Measurements from ENCODE around the gene GPAT2.
A peak's percentile ranks its signal among the peaks of the same experiment; 100 is the strongest.
"Not testable (repeated sequence)": the region's sequence is repeated elsewhere in the genome, so short reads cannot be mapped to it uniquely, and the experiment has no call there.

The GPAT2 gene

DNA sequence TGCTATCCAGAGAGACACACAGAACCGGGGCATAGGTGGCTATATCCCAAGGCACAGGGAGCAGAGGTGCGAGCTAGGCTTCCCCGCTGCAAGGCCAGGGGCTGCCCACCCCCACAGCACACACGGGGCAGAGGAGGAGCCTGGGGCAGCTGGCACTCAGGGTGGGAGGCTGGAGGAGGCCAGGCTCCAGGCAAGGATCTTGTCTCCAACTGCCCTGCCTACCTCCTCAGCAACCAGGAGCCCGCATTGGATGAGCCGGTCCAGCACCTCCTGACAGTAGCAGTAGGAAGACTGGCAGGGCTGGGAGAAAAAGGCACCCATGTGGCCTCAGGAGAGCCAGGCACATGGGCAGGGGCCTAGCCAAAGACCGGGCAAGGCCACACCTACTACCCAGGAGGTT, 11.0 kb downstream of the GPAT2 start:
- H3K27ac ChIP-seq (ENCODE audit: low read depth, low read length); H3K4me1 ChIP-seq (ENCODE audit: control insufficient read depth in 1 of 2, insufficient read depth in 2 of 2, low read length in 2 of 2); H3K4me3 ChIP-seq (ENCODE audit: low read depth in 1 of 2, low read length in 2 of 2); H3K9ac ChIP-seq (ENCODE audit: low read depth in 1 of 2, low read length in 2 of 2); H3K27me3 ChIP-seq (ENCODE audit: control insufficient read depth in 1 of 2, insufficient read depth in 2 of 2, low read length in 2 of 2); H3K9me3 ChIP-seq (ENCODE audit: control insufficient read depth in 1 of 2, low read length in 2 of 2); H3K36me3 ChIP-seq (ENCODE audit: control insufficient read depth in 1 of 2, insufficient read depth in 2 of 2, low read length in 2 of 2): not testable (repeated sequence)

DNA sequence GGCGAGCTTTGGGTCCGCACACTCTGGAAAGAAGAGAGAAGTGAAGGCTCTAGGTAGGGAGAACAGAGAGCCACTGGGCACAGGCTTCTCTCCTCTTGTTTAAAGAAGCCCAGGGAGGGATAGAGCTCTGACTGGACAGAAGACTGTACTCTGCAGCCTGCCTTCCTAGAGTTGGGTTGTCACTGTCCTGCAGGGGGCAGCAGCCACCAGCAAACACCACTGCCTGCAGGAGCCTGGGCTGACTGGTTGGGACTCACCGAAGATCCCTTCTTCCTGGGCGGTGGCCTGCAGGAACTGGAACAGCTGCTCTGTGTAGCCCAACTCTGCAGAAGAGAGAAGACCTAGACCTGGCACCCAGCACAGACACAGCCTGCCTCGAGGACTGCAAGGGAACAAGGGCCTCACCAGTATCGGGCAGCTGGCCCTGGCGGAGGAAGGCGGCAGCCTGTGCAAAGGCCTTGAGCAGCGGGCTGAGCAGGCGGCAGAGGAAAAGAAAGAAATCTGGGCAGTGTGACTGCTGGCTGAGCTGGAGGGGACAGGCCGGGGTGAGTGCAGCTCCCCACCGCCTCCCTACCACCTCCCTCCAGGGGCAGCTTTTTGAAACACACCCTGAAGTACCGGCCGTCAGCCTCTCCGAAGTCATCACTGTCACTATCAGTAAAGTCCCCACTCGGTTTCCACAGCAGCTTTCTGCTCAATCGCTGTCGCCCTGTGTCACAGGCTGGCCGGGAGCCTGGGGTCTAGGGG, 11.8 kb downstream of the GPAT2 start:
- not testable (repeated sequence) for H3K36me3 ChIP-seq (ENCODE audit: control insufficient read depth in 1 of 2, insufficient read depth in 2 of 2, low read length in 2 of 2); H3K27me3 ChIP-seq (ENCODE audit: control insufficient read depth in 1 of 2, insufficient read depth in 2 of 2, low read length in 2 of 2); H3K9ac ChIP-seq (ENCODE audit: low read depth in 1 of 2, low read length in 2 of 2); H3K27ac ChIP-seq (ENCODE audit: low read depth, low read length); H3K4me1 ChIP-seq (ENCODE audit: control insufficient read depth in 1 of 2, insufficient read depth in 2 of 2, low read length in 2 of 2); H3K4me3 ChIP-seq (ENCODE audit: low read depth in 1 of 2, low read length in 2 of 2); H3K9me3 ChIP-seq (ENCODE audit: control insufficient read depth in 1 of 2, low read length in 2 of 2)

- H3K9ac ChIP-seq (ENCODE audit: low read depth in 1 of 2, low read length in 2 of 2); H3K27ac ChIP-seq (ENCODE audit: low read depth, low read length); H3K9me3 ChIP-seq (ENCODE audit: control insufficient read depth in 1 of 2, low read length in 2 of 2); H3K27me3 ChIP-seq (ENCODE audit: control insufficient read depth in 1 of 2, insufficient read depth in 2 of 2, low read length in 2 of 2); H3K36me3 ChIP-seq (ENCODE audit: control insufficient read depth in 1 of 2, insufficient read depth in 2 of 2, low read length in 2 of 2); H3K4me1 ChIP-seq (ENCODE audit: control insufficient read depth in 1 of 2, insufficient read depth in 2 of 2, low read length in 2 of 2); H3K4me3 ChIP-seq (ENCODE audit: low read depth in 1 of 2, low read length in 2 of 2): not testable (repeated sequence)
Observed at GRCh38 chr2:96022126-96022525, 12.6 kb downstream of the GPAT2 start.

GRCh38 chr2:96021142-96021541, 13.6 kb downstream of the GPAT2 start:
- not testable (repeated sequence) for H3K36me3 ChIP-seq (ENCODE audit: control insufficient read depth in 1 of 2, insufficient read depth in 2 of 2, low read length in 2 of 2); H3K4me3 ChIP-seq (ENCODE audit: low read depth in 1 of 2, low read length in 2 of 2); H3K27ac ChIP-seq (ENCODE audit: low read depth, low read length)

DNA sequence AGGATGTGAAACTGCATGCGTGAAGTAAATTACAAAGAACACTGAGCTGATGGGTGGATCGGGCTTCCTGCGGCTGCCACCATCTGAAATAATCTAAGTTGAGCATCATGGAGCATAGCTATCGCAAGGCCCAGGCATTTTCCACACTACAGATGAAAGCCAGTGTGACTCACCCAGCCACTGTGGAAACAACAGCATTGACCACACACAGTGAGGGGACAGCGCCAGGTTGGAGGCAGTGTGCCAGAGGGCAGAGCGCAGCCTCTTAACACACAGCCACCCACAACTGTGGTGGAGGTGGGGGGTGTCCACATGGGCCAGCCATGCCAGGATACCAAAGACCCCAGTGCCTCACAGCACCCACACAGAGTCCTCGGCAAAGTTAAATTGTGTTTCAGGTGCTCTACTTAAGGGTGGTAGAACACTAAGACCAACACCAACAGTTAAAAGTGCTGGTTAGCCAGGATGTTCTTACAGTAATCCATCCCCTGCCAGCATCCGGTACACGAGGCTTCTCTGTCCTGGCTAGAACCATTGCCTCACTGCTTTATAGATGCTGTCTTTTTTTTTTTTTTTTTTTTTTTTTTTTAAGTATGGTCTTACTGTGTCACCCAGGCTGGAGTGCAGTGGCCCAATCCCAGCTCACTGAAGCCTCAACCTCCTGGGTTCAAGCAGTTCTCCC, 14.7 kb downstream of the GPAT2 start:
- H3K4me1 ChIP-seq (ENCODE audit: control insufficient read depth in 1 of 2, insufficient read depth in 2 of 2, low read length in 2 of 2); H3K9ac ChIP-seq (ENCODE audit: low read depth in 1 of 2, low read length in 2 of 2); H3K27ac ChIP-seq (ENCODE audit: low read depth, low read length); H3K27me3 ChIP-seq (ENCODE audit: control insufficient read depth in 1 of 2, insufficient read depth in 2 of 2, low read length in 2 of 2); H3K9me3 ChIP-seq (ENCODE audit: control insufficient read depth in 1 of 2, low read length in 2 of 2); H3K4me3 ChIP-seq (ENCODE audit: low read depth in 1 of 2, low read length in 2 of 2); H3K36me3 ChIP-seq (ENCODE audit: control insufficient read depth in 1 of 2, insufficient read depth in 2 of 2, low read length in 2 of 2): not testable (repeated sequence)

More at GRCh38 chr2:96021142-96021541, 13.6 kb downstream of the GPAT2 start:
- H3K4me1 ChIP-seq (ENCODE audit: control insufficient read depth in 1 of 2, insufficient read depth in 2 of 2, low read length in 2 of 2); H3K27me3 ChIP-seq (ENCODE audit: control insufficient read depth in 1 of 2, insufficient read depth in 2 of 2, low read length in 2 of 2); H3K9me3 ChIP-seq (ENCODE audit: control insufficient read depth in 1 of 2, low read length in 2 of 2); H3K9ac ChIP-seq (ENCODE audit: low read depth in 1 of 2, low read length in 2 of 2): not testable (repeated sequence)

DNA sequence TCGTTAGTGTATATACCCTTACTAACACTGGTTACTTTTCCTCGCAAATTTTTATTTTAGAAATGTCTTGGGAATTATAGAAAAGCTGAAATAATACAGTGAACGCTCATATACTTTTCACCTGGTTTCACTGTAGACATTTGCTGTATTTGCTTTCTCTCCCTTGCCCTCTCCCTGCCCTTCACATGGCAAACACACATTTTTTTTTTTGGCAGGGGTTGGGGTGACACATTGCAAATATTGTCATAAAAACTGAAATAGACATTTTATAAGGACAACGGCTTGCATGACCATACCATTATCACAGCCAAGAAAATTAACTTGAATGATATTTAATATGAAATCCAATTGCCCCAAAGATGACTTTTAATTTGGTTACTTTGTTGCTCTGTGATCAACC, 18.4 kb downstream of the GPAT2 start:
- not testable (repeated sequence) for H3K27me3 ChIP-seq (ENCODE audit: control insufficient read depth in 1 of 2, insufficient read depth in 2 of 2, low read length in 2 of 2); H3K9ac ChIP-seq (ENCODE audit: low read depth in 1 of 2, low read length in 2 of 2); H3K9me3 ChIP-seq (ENCODE audit: control insufficient read depth in 1 of 2, low read length in 2 of 2); H3K4me1 ChIP-seq (ENCODE audit: control insufficient read depth in 1 of 2, insufficient read depth in 2 of 2, low read length in 2 of 2); H3K4me3 ChIP-seq (ENCODE audit: low read depth in 1 of 2, low read length in 2 of 2); H3K36me3 ChIP-seq (ENCODE audit: control insufficient read depth in 1 of 2, insufficient read depth in 2 of 2, low read length in 2 of 2); H3K27ac ChIP-seq (ENCODE audit: low read depth, low read length)

DNA sequence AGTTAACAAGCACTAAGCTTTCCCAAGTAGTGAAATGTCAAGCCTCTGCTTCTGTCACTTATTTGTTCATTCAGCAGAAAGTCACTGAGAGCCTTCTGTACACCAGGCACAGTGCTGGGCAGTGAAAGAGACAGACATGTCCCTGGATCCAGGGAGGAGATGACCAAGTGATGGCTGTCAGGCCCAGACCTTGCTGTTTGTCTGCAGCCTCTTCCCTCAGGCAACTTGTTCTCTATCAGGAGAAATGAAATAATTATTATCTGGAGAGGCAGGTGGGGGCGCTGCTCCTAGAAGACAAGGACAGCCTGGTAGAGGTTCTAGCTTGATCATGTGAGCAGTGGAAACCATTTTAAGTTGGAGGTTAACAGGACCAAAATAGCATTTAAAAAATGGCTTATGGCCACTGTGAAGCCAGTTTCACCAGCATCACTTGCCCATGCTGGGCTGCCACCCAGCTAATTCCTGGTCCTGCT, 21.9 kb downstream of the GPAT2 start:
- not testable (repeated sequence) for H3K27me3 ChIP-seq (ENCODE audit: control insufficient read depth in 1 of 2, insufficient read depth in 2 of 2, low read length in 2 of 2); H3K4me3 ChIP-seq (ENCODE audit: low read depth in 1 of 2, low read length in 2 of 2); H3K36me3 ChIP-seq (ENCODE audit: control insufficient read depth in 1 of 2, insufficient read depth in 2 of 2, low read length in 2 of 2); H3K9ac ChIP-seq (ENCODE audit: low read depth in 1 of 2, low read length in 2 of 2); H3K4me1 ChIP-seq (ENCODE audit: control insufficient read depth in 1 of 2, insufficient read depth in 2 of 2, low read length in 2 of 2); H3K9me3 ChIP-seq (ENCODE audit: control insufficient read depth in 1 of 2, low read length in 2 of 2); H3K27ac ChIP-seq (ENCODE audit: low read depth, low read length)

DNA sequence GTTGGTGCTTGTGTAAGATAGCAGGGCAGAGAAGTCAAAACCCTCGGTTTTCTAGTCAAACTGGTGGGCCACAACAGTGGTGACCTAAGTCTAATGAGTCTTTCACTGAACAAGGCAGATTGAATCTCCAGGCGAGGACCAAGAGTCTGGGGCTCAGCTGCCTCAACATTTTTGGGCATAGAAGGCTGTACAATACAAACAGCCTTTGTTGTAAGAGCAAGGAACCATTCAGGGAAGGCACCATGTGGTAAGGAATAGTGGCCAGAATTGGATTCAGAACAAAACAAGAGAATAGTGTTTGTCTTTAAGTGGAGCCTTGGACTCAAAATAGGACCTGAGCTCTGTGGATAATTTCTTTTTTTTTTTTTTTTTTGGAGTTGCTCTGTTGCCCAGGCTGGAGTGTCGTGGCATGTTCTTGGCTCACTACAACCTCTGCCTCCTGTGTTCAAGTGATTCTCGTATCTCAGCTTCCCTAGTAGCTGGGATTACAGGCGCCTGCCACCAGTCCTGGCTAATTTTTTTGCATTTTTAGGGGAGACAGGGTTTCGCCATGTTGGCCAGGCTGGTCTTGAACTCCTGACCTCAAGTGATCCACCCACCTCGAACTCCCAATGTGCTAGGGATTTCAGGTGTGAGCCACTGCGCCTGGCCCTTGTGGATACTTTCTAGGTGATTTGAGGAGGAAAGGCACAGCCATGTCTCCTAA, 22.5 kb downstream of the GPAT2 start:
- H3K4me3 ChIP-seq (ENCODE audit: low read depth in 1 of 2, low read length in 2 of 2); H3K27me3 ChIP-seq (ENCODE audit: control insufficient read depth in 1 of 2, insufficient read depth in 2 of 2, low read length in 2 of 2); H3K36me3 ChIP-seq (ENCODE audit: control insufficient read depth in 1 of 2, insufficient read depth in 2 of 2, low read length in 2 of 2); H3K4me1 ChIP-seq (ENCODE audit: control insufficient read depth in 1 of 2, insufficient read depth in 2 of 2, low read length in 2 of 2); H3K27ac ChIP-seq (ENCODE audit: low read depth, low read length); H3K9ac ChIP-seq (ENCODE audit: low read depth in 1 of 2, low read length in 2 of 2); H3K9me3 ChIP-seq (ENCODE audit: control insufficient read depth in 1 of 2, low read length in 2 of 2): not testable (repeated sequence)

GRCh38 chr2:96011129-96011455, 23.6 kb downstream of the GPAT2 start:
- not testable (repeated sequence) for H3K9ac ChIP-seq (ENCODE audit: low read depth in 1 of 2, low read length in 2 of 2); H3K9me3 ChIP-seq (ENCODE audit: control insufficient read depth in 1 of 2, low read length in 2 of 2); H3K27me3 ChIP-seq (ENCODE audit: control insufficient read depth in 1 of 2, insufficient read depth in 2 of 2, low read length in 2 of 2); H3K36me3 ChIP-seq (ENCODE audit: control insufficient read depth in 1 of 2, insufficient read depth in 2 of 2, low read length in 2 of 2); H3K27ac ChIP-seq (ENCODE audit: low read depth, low read length); H3K4me1 ChIP-seq (ENCODE audit: control insufficient read depth in 1 of 2, insufficient read depth in 2 of 2, low read length in 2 of 2); H3K4me3 ChIP-seq (ENCODE audit: low read depth in 1 of 2, low read length in 2 of 2)

- Histone ChIP-seq H3K4me3 (ENCODE audit: low read depth in 1 of 2, low read length in 2 of 2) (peak overlapping the region in 1 of 2 donors; percentile 53), H3K9ac (ENCODE audit: low read depth in 1 of 2, low read length in 2 of 2) (peak overlapping the region in 1 of 2 donors; percentile 38)
- H3K36me3 ChIP-seq (ENCODE audit: control insufficient read depth in 1 of 2, insufficient read depth in 2 of 2, low read length in 2 of 2); H3K4me1 ChIP-seq (ENCODE audit: control insufficient read depth in 1 of 2, insufficient read depth in 2 of 2, low read length in 2 of 2); H3K27ac ChIP-seq (ENCODE audit: low read depth, low read length); H3K27me3 ChIP-seq (ENCODE audit: control insufficient read depth in 1 of 2, insufficient read depth in 2 of 2, low read length in 2 of 2); H3K9me3 ChIP-seq (ENCODE audit: control insufficient read depth in 1 of 2, low read length in 2 of 2): not testable (repeated sequence)
Observed at GRCh38 chr2:96010320-96011128, 24.2 kb downstream of the GPAT2 start.

Measured in duodenal mucosa (tissue), 2 donors.